Naive thymus-derived CD4-positive, alpha-beta T cell (primary cell): ENCODE measurements around the gene STAT4. TPM values are rescaled to one million over a fixed set of nuclear protein-coding genes. Genes with fewer than 3 reads are reported as not detected.

Experiments
- ATAC-seq: fragments of 150-1000 bp; cut with Tn5 transposase; 2 replicates; pipeline ENCODE4 v1.10.0; 2021; ENCODE audit warnings: mild to moderate bottlenecking, moderate library complexity
- CTCF ChIA-PET: fragments of 350-600 bp; sonication (Branson Sonifier 250); formaldehyde crosslinking; loops from one replicate; lab custom pipeline; 2021; ENCODE audit warnings: antibody characterized with exemption; lab: Charles Lee
- POLR2A ChIA-PET: fragments of 350-600 bp; sonication (Branson Sonifier 250); formaldehyde crosslinking; loops from one replicate; lab custom pipeline; 2021; ENCODE audit warnings: antibody characterized with exemption, inconsistent platforms; lab: Charles Lee
- DNase-seq, 9 donors: peaks; one replicate each; pipeline versions ENCODE4 v3.0.0 to v3.0.0-alpha.2; 2020 to 2022; ENCODE audit warnings: mixed read lengths in 1 of 9
- H3K27ac ChIP-seq: one replicate; pipeline ENCODE4 v1.7.0; 2013; ENCODE audit warnings: mild to moderate bottlenecking, low read depth, low read length, moderate library complexity
- H3K27me3 ChIP-seq, 2 donors: one replicate each; pipeline ENCODE4 v1.7.0; 2013; ENCODE audit warnings: low read length in 2 of 2, mild to moderate bottlenecking in 2 of 2, moderate library complexity in 2 of 2; ENCODE audit not compliant: control insufficient read depth in 2 of 2, insufficient read depth in 2 of 2
- H3K36me3 ChIP-seq, 3 experiments: 1 replicate in 2 of 3; 2 replicates in 1 of 3; pipeline ENCODE4 v1.7.0; 2013; ENCODE audit warnings: low read length in 3 of 3, mild to moderate bottlenecking in 3 of 3, moderate library complexity in 1 of 3; ENCODE audit not compliant: insufficient read depth in 3 of 3, control insufficient read depth in 2 of 3
- H3K4me1 ChIP-seq, 2 donors: one replicate each; pipeline ENCODE4 v1.7.0; 2013; ENCODE audit warnings: low read length in 2 of 2, mild to moderate bottlenecking in 2 of 2, moderate library complexity in 1 of 2; ENCODE audit not compliant: control insufficient read depth in 2 of 2, insufficient read depth in 2 of 2
- H3K4me3 ChIP-seq: 2 replicates; pipeline ENCODE4 v1.7.0; 2013; ENCODE audit warnings: mild to moderate bottlenecking, low read length
- H3K9me3 ChIP-seq, 3 experiments: 1 replicate in 2 of 3; 2 replicates in 1 of 3; pipeline ENCODE4 v1.7.0; 2013; ENCODE audit warnings: low read length in 3 of 3; ENCODE audit not compliant: control insufficient read depth in 2 of 3
- H3K27ac Mint-ChIP-seq, 9 donors: one replicate each; pipeline ENCODE4 v1.8.0; 2020 to 2022; ENCODE audit warnings: mixed read lengths in 9 of 9, mild to moderate bottlenecking in 8 of 9, moderate library complexity in 5 of 9, inconsistent platforms in 2 of 9
- H3K27me3 Mint-ChIP-seq, 5 donors: one replicate each; pipeline ENCODE4 v1.8.0; 2021 to 2022; ENCODE audit warnings: mixed read lengths in 5 of 5, mild to moderate bottlenecking in 1 of 5
- H3K36me3 Mint-ChIP-seq, 5 donors: one replicate each; pipeline ENCODE4 v1.8.0; 2020 to 2022; ENCODE audit warnings: mixed read lengths in 5 of 5, mild to moderate bottlenecking in 3 of 5, inconsistent platforms in 1 of 5
- H3K4me1 Mint-ChIP-seq, 7 donors: one replicate each; pipeline ENCODE4 v1.8.0; 2020 to 2022; ENCODE audit warnings: mixed read lengths in 7 of 7, mild to moderate bottlenecking in 3 of 7, inconsistent platforms in 1 of 7
- H3K4me3 Mint-ChIP-seq, 10 donors: one replicate each; pipeline ENCODE4 v1.8.0; 2020 to 2022; ENCODE audit warnings: mild to moderate bottlenecking in 10 of 10, mixed read lengths in 10 of 10, moderate library complexity in 6 of 10, inconsistent platforms in 2 of 10
- H3K9me3 Mint-ChIP-seq, 11 donors: one replicate each; pipeline ENCODE4 v1.8.0; 2020 to 2022; ENCODE audit warnings: mixed read lengths in 11 of 11, mild to moderate bottlenecking in 4 of 11, inconsistent platforms in 1 of 11, moderate library complexity in 1 of 11
- intact Hi-C, 2 donors: fragments of 100-400 bp; cut with micrococcal nuclease; formaldehyde crosslinking; loops; one replicate each; pipeline ENCODE4 v1.15.1; 2023
- polyA plus RNA-seq, 2 donors: library from polyadenylated mRNA; unstranded; fragments of 300-500 nt; fragmentation: Illumina TruSeq; gene quantifications; one replicate each; pipeline ENCODE4 v1.2.3, GENCODE V29; 2021
- total RNA-seq, 6 experiments: library from RNA in 5 of 6; stranded (reverse) in 5 of 6; gene quantifications; 1 replicate in 5 of 6; 2 replicates in 1 of 6; pipeline ENCODE4 v1.2.3 and lab custom pipeline; 2021 to 2026

Gene STAT4
- total and polyA plus RNA-seq, 7 experiments from 2014 or later = 52.4 to 132 (median 114) TPM

DNA sequence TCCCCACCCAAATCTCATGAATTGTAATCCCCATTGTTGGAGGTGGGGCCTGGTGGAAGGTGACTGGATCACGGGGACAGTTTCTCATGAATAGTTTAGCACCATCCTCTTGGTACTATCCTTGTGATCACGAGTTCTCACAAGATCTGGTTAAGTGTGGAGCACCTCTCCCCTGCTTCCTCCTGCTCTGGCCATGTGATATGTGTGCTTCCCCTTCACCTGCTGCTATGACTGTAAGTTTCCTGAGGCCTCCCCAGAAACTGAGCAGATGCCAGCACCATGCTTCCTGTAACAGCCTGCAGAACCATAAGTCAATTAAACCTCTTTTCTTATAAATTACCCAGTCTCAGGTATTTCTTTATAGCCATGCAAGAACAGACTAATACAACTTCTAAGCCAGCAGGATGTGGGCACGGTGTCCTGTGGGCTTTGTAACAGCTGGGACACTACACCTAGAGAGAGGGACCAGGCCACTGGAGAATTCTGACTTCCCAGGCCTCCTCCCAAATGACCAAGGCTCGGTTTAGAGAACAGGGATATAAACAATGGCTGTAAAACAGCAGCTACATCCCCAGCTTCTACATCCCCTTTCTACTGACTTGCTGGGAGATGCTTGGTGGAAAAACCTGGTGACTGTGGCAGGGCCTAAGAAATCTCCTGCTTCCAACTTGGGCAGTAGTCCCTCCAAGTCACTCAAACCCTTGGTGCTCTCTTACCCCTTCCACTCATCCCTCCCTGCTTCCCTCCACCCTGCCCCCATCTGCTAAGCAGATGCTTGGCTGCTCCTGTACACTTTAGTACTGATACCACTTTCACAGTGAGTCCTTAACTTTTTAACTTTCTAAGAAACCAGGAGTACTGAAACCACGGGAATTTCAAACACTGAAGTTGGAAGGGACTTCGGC is 147.1 kb downstream of the STAT4 start:
- Histone ChIP-seq H3K36me3 (peaks cover 81 to 89% (median 89%) of the 10 kb centered on the region in 3 experiments), H3K27me3 (no peaks in the 10 kb centered on the region), H3K4me3 (no peak overlapping the region), H3K9me3 (no peaks in the 10 kb centered on the region), H3K27ac (no peak overlapping the region), H3K4me1 (peaks cover 39 to 44% of the 10 kb centered on the region in 2 donors)
- ChIA-PET POLR2A (interaction anchor here (0.6 to 2.2 kb wide), 4 partner anchors 9 to 190 kb away, joined by 3 to 6 read pairs (median 3); no protein-coding TSS in a partner anchor), CTCF (interaction anchor here (1.8 kb wide), 1 partner anchor 7 kb away, joined by 5 read pairs; no protein-coding TSS in a partner anchor)
- Mint-ChIP-seq H3K36me3 (peaks cover 40 to 95% (median 85%) of the 10 kb centered on the region in 5 donors), H3K27ac (peak overlapping the region; percentile 35 to 88 (median 72)), H3K4me3 (peak overlapping the region in 3 of 10 donors; percentile 11 to 51 (median 30)), H3K27me3 (no peaks in the 10 kb centered on the region), H3K9me3 (peaks cover 0 to 19% (median 3%) of the 10 kb centered on the region in 11 donors), H3K4me1 (peaks cover 32 to 88% (median 80%) of the 10 kb centered on the region in 7 donors)
- intact Hi-C loops = no loop called here
- no peak for ATAC-seq
- no peak for DNase-seq

DNA sequence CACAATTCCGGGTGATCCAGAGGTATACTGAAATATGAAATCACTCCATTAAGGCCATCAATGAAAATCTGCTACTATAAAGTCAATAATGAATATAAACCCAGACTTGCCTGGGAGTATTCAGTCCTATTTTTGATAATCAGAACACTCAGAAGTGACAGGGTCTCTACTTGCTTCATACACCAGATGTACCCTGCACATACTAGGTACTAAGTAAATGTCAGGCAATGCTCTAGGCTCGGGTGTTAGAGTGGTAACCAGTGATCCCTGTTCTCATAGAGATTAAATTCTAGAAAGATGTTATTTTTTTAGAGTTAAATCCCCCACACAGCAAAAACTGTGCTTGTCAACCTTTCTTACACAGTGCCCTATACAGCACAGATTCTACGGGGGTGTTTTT is 149.2 kb downstream of the STAT4 start:
- H3K36me3 Mint-ChIP-seq = peaks cover 33 to 93% (median 81%) of the 10 kb centered on the region in 5 donors
- peaks cover 24 to 85% (median 68%) of the 10 kb centered on the region in 7 donors for H3K4me1 Mint-ChIP-seq
- no peak overlapping the region for H3K4me3 ChIP-seq
- H3K9me3 ChIP-seq = no peaks in the 10 kb centered on the region
- no peaks in the 10 kb centered on the region for H3K27me3 Mint-ChIP-seq
- peaks cover 79 to 98% (median 88%) of the 10 kb centered on the region in 3 experiments for H3K36me3 ChIP-seq
- peak overlapping the region in 7 of 9 donors; percentile 35 to 88 (median 73) for H3K27ac Mint-ChIP-seq
- peaks cover 0 to 15% (median 3%) of the 10 kb centered on the region in 11 donors for H3K9me3 Mint-ChIP-seq
- CTCF ChIA-PET = no interaction called here
- H3K4me3 Mint-ChIP-seq = no peak overlapping the region
- no peak for ATAC-seq
- DNase-seq = no peak
- intact Hi-C loops = loop anchor here in 1 of 2 donors (1.0 kb wide), 1 partner anchor 10 kb away; no protein-coding TSS in a partner anchor
- H3K4me1 ChIP-seq = peaks cover 23 to 30% of the 10 kb centered on the region in 2 donors
- POLR2A ChIA-PET = interaction anchor here (0.6 to 2.2 kb wide), 5 partner anchors 10 to 25 kb away, joined by 3 to 8 read pairs (median 4); no protein-coding TSS in a partner anchor
- H3K27me3 ChIP-seq = no peaks in the 10 kb centered on the region
- no peak overlapping the region for H3K27ac ChIP-seq

DNA sequence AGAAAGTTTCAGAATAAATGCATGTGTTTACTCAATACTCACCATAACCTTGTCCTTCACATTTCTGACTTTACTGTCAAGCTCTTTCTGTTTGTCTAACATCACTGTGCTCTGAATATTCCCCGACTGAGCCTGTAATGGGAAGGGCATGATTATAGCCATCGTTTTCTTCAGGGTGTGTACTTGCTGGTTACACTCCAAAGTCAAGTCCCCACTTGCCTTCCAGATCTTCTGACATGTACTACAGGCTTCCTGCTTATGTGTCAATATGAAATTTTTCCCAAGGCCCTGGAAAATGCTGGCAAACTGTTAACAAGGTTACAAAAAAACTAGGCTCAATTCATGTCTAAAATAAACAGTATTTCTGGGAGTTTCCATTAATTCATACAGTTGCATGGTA is 149.8 kb downstream of the STAT4 start:
- Mint-ChIP-seq H3K27me3 (no peaks in the 10 kb centered on the region), H3K27ac (peak overlapping the region; percentile 9 to 86 (median 63)), H3K4me1 (peaks cover 20 to 85% (median 68%) of the 10 kb centered on the region in 7 donors), H3K9me3 (peaks cover 0 to 15% (median 3%) of the 10 kb centered on the region in 11 donors), H3K36me3 (peaks cover 35 to 93% (median 81%) of the 10 kb centered on the region in 5 donors), H3K4me3 (peak overlapping the region in 1 of 10 donors; percentile 8)
- peaks cover 18 to 26% of the 10 kb centered on the region in 2 donors for H3K4me1 ChIP-seq
- H3K27me3 ChIP-seq = no peaks in the 10 kb centered on the region
- POLR2A ChIA-PET = interaction anchor here (0.6 to 1.2 kb wide), 4 partner anchors 13 to 26 kb away, joined by 3 to 8 read pairs (median 3); partner anchors contain the start of gene STAT1
- H3K4me3 ChIP-seq = no peak overlapping the region
- intact Hi-C loops = loop anchor here in 1 of 2 donors (1.0 kb wide), 1 partner anchor 10 kb away; no protein-coding TSS in a partner anchor
- H3K36me3 ChIP-seq = peaks cover 74 to 98% (median 86%) of the 10 kb centered on the region in 3 experiments
- H3K9me3 ChIP-seq = no peaks in the 10 kb centered on the region
- ATAC-seq (no peak), DNase-seq (no peak)
- CTCF ChIA-PET = interaction anchor here (1.3 kb wide), 1 partner anchor 53 kb away, joined by 5 read pairs; no protein-coding TSS in a partner anchor
- H3K27ac ChIP-seq = no peak overlapping the region

- Histone ChIP-seq H3K27me3 (no peaks in the 10 kb centered on the region), H3K27ac (no peak overlapping the region), H3K4me3 (no peak overlapping the region), H3K36me3 (peaks cover 73 to 98% (median 85%) of the 10 kb centered on the region in 3 experiments), H3K9me3 (no peaks in the 10 kb centered on the region), H3K4me1 (peaks cover 14 to 17% of the 10 kb centered on the region in 2 donors)
- H3K36me3 Mint-ChIP-seq = peaks cover 40 to 93% (median 82%) of the 10 kb centered on the region in 5 donors
- intact Hi-C loops = loop anchor here in 1 of 2 donors (5.0 kb wide), 1 partner anchor 32 kb away; no protein-coding TSS in a partner anchor
- DNase-seq = no peak
- peaks cover 0 to 14% (median 3%) of the 10 kb centered on the region in 11 donors for H3K9me3 Mint-ChIP-seq
- H3K4me1 Mint-ChIP-seq = peaks cover 27 to 88% (median 70%) of the 10 kb centered on the region in 7 donors
- no peaks in the 10 kb centered on the region for H3K27me3 Mint-ChIP-seq
- H3K4me3 Mint-ChIP-seq = no peak overlapping the region
- H3K27ac Mint-ChIP-seq = peak overlapping the region in 8 of 9 donors; percentile 6 to 82 (median 52)
- ATAC-seq = no peak
- ChIA-PET POLR2A (interaction anchor here (0.8 to 1.2 kb wide), 2 partner anchors 14 to 19 kb away, joined by 3 read pairs; partner anchors contain the start of gene STAT1), CTCF (interaction anchor here (1.3 kb wide), 1 partner anchor 52 kb away, joined by 5 read pairs; no protein-coding TSS in a partner anchor)
These were observed 150.7 kb downstream of the STAT4 start for GRCh38 chr2:190999949-191000665.

DNA sequence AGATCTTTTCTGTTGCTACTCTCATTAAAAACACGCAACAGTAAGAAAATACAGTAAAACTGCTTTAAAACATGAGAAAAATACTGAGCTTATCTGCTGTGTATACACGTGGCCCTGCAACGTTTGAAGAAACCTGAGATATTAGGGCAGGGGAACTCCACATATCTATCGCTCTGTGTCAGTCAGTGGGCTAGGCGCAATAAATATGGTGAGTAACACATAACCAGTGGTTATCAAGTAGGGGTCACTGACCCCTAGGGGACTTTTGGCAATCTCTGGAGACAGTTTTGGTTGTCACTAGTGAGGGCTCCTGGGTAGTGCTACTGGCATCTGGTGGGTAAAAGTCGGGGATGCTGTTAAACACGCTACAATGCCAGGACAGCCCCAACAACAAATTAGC is 151.7 kb downstream of the STAT4 start:
- Histone ChIP-seq H3K4me1 (peaks cover 12 to 14% of the 10 kb centered on the region in 2 donors), H3K4me3 (no peak overlapping the region), H3K9me3 (no peaks in the 10 kb centered on the region), H3K36me3 (peaks cover 69 to 98% (median 80%) of the 10 kb centered on the region in 3 experiments), H3K27me3 (no peaks in the 10 kb centered on the region), H3K27ac (no peak overlapping the region)
- CTCF ChIA-PET = no interaction called here
- POLR2A ChIA-PET = interaction anchor here (0.6 to 1.9 kb wide), 2 partner anchors 20 to 182 kb away, joined by 3 to 6 read pairs; no protein-coding TSS in a partner anchor
- no peak for DNase-seq
- Mint-ChIP-seq H3K36me3 (peaks cover 43 to 91% (median 79%) of the 10 kb centered on the region in 5 donors), H3K4me3 (peak overlapping the region in 1 of 10 donors; percentile 43), H3K27me3 (no peaks in the 10 kb centered on the region), H3K9me3 (peaks cover 0 to 7% (median 2%) of the 10 kb centered on the region in 11 donors), H3K27ac (peak overlapping the region in 4 of 9 donors; percentile 6 to 83 (median 49)), H3K4me1 (peaks cover 25 to 85% (median 65%) of the 10 kb centered on the region in 7 donors)
- intact Hi-C loops = loop anchor here in 1 of 2 donors (5.0 kb wide), 1 partner anchor 33 kb away; no protein-coding TSS in a partner anchor
- ATAC-seq = peak; percentile 43
